OCI-LY1 (cell line): ENCODE data around the gene TMX1.

Experiments used
- H2AFZ ChIP-seq: fragments of 200-600 bp; sonication (generic), shearing (Covaris generic); 2 replicates; pipeline ENCODE4 v1.6.0; 2014; ENCODE audit warnings: antibody characterized with exemption, mild to moderate bottlenecking, low read length
- H3F3A ChIP-seq: fragments of 200-600 bp; sonication (generic), shearing (Covaris generic); 2 replicates; pipeline ENCODE4 v1.6.0; 2014; ENCODE audit warnings: mild to moderate bottlenecking, antibody characterized with exemption, low read length, moderate library complexity; ENCODE audit not compliant: insufficient read depth
- H3K27ac ChIP-seq: fragments of 200-600 bp; sonication (generic); 2 replicates; pipeline ENCODE4 v1.5.1; 2014; ENCODE audit warnings: low read length, mixed run types, mild to moderate bottlenecking, low read depth; ENCODE audit not compliant: poor library complexity, severe bottlenecking
- H3K27me3 ChIP-seq: fragments of 200-600 bp; sonication (generic); 2 replicates; pipeline ENCODE4 v1.6.0; 2014; ENCODE audit warnings: antibody characterized with exemption, mild to moderate bottlenecking, low read length, moderate library complexity; ENCODE audit not compliant: insufficient read depth
- H3K36me3 ChIP-seq: fragments of 200-600 bp; sonication (generic); 2 replicates; pipeline ENCODE4 v1.6.1; 2014; ENCODE audit warnings: mild to moderate bottlenecking, antibody characterized with exemption, low read length, moderate library complexity, mixed read lengths; ENCODE audit not compliant: insufficient read depth
- H3K4me1 ChIP-seq: fragments of 200-600 bp; sonication (generic); 2 replicates; pipeline ENCODE4 v1.5.1; 2014; ENCODE audit warnings: mild to moderate bottlenecking, low read length, moderate library complexity; ENCODE audit not compliant: insufficient read depth, severe bottlenecking
- H3K4me2 ChIP-seq: fragments of 200-600 bp; sonication (generic), shearing (Covaris generic); 2 replicates; pipeline ENCODE4 v1.6.1; 2014; ENCODE audit warnings: low read length
- H3K4me3 ChIP-seq: fragments of 200-600 bp; sonication (generic); 2 replicates; pipeline ENCODE4 v1.5.1; 2014; ENCODE audit warnings: low read length, low read depth, mild to moderate bottlenecking, mixed read lengths; ENCODE audit not compliant: poor library complexity, severe bottlenecking
- H3K79me2 ChIP-seq: fragments of 200-600 bp; shearing (Covaris generic); 2 replicates; pipeline ENCODE4 v1.6.1; 2016; ENCODE audit warnings: mixed run types, low read length, mixed read lengths; ENCODE audit not compliant: insufficient read depth
- H3K9ac ChIP-seq: fragments of 200-600 bp; sonication (generic), shearing (Covaris generic); 2 replicates; pipeline ENCODE4 v1.6.1; 2014; ENCODE audit warnings: mild to moderate bottlenecking, low read length, mixed read lengths
- H3K9me2 ChIP-seq: fragments of 200-600 bp; sonication (generic), shearing (Covaris generic); 2 replicates; pipeline ENCODE4 v1.6.1; 2014; ENCODE audit warnings: low read depth, mild to moderate bottlenecking, low read length, mixed read lengths
- H3K9me3 ChIP-seq: fragments of 200-600 bp; shearing (Covaris generic); 2 replicates; pipeline ENCODE4 v1.6.1; 2014; ENCODE audit warnings: low read length, mixed read lengths
- H4K20me1 ChIP-seq: fragments of 200-600 bp; sonication (generic), shearing (Covaris generic); 2 replicates; pipeline ENCODE4 v1.6.0; 2016; ENCODE audit warnings: mild to moderate bottlenecking, low read length; ENCODE audit not compliant: insufficient read depth
- EZH2 ChIP-seq: fragments of 200-600 bp; sonication (generic), shearing (Covaris generic); IDR thresholded peaks from 2 replicates; pipeline ENCODE4 v1.8.0; 2017; ENCODE audit warnings: borderline replicate concordance, mixed run types, mild to moderate bottlenecking, antibody characterized with exemption, low read length, moderate library complexity, mixed read lengths
- TF ChIP-seq, protein P1 (sequence below): fragments of 200-600 bp; sonication (generic), shearing (Covaris generic); IDR thresholded peaks from 2 replicates; pipeline ENCODE4 v1.5.1; 2017; ENCODE audit warnings: mild to moderate bottlenecking, antibody characterized with exemption, low read length, moderate library complexity, mixed read lengths

The TMX1 gene

DNA sequence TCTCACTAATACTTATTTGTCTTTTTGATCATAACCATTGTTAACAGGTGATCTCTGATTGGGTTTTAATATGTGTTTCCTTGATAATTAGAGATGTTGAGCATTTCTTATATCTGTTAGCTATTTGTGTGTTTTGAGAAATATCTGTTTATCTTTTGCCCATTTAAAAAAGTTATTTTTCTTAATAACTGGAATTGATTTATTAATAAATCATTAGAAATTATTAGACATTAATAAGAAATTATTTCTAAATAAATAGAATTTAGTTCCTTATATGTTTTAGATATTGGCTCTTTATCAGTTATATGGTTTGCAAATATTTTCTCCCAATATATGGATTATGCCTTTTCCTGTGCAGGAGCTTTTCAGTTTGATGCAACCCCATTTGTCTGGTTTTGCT lies 18.7 kb downstream of the TMX1 start:
- TF ChIP-seq EZH2: no peak
- TF ChIP-seq, protein P1, sequence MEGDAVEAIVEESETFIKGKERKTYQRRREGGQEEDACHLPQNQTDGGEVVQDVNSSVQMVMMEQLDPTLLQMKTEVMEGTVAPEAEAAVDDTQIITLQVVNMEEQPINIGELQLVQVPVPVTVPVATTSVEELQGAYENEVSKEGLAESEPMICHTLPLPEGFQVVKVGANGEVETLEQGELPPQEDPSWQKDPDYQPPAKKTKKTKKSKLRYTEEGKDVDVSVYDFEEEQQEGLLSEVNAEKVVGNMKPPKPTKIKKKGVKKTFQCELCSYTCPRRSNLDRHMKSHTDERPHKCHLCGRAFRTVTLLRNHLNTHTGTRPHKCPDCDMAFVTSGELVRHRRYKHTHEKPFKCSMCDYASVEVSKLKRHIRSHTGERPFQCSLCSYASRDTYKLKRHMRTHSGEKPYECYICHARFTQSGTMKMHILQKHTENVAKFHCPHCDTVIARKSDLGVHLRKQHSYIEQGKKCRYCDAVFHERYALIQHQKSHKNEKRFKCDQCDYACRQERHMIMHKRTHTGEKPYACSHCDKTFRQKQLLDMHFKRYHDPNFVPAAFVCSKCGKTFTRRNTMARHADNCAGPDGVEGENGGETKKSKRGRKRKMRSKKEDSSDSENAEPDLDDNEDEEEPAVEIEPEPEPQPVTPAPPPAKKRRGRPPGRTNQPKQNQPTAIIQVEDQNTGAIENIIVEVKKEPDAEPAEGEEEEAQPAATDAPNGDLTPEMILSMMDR: no peak
- H3K4me2 ChIP-seq: no peak overlapping the region
- no peak overlapping the region for H3K9ac ChIP-seq
- H4K20me1 ChIP-seq: no peaks in the 10 kb centered on the region
- H3K27me3 ChIP-seq: no peaks in the 10 kb centered on the region
- H3K9me2 ChIP-seq: no peaks in the 10 kb centered on the region
- no peak overlapping the region for H2AFZ ChIP-seq
- no peaks in the 10 kb centered on the region for H3K9me3 ChIP-seq
- H3K36me3 ChIP-seq: peaks cover 62% of the 10 kb centered on the region
- H3F3A ChIP-seq: no peaks in the 10 kb centered on the region
- H3K4me1 ChIP-seq: no peaks in the 10 kb centered on the region
- no peak overlapping the region for H3K27ac ChIP-seq
- no peak overlapping the region for H3K4me3 ChIP-seq
- H3K79me2 ChIP-seq: no peaks in the 10 kb centered on the region

DNA sequence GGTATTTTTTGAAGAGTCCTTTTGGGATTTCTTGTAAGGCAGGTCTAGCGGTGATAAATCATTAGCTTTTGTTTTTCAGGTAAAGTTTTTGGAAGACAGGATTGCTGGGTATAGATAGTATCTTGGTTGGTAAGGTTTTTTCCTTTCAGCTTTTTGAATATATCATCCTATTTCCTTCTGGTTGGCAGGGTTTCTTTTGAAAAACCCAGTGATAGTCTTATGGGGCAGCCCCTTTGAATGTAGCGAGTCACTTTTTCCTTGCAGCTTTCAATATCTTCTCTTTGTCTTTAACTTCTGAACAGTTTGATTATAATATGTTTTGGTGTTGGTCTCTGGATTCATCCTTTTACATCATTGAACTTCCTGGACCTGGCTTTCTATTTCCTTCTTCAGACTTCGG lies 20.2 kb downstream of the TMX1 start:
- H3K27me3 ChIP-seq: no peaks in the 10 kb centered on the region
- H3K4me1 ChIP-seq: no peaks in the 10 kb centered on the region
- H3K4me2 ChIP-seq: no peak overlapping the region
- no peaks in the 10 kb centered on the region for H3K9me3 ChIP-seq
- H3K79me2 ChIP-seq: no peaks in the 10 kb centered on the region
- no peak overlapping the region for H3K9ac ChIP-seq
- H3K4me3 ChIP-seq: no peak overlapping the region
- H3K36me3 ChIP-seq: peaks cover 53% of the 10 kb centered on the region
- no peaks in the 10 kb centered on the region for H3K9me2 ChIP-seq
- no peak overlapping the region for H3K27ac ChIP-seq
- H3F3A ChIP-seq: no peaks in the 10 kb centered on the region
- TF ChIP-seq, protein P1: no peak
- TF ChIP-seq EZH2: no peak
- H2AFZ ChIP-seq: no peak overlapping the region
- H4K20me1 ChIP-seq: no peaks in the 10 kb centered on the region

DNA sequence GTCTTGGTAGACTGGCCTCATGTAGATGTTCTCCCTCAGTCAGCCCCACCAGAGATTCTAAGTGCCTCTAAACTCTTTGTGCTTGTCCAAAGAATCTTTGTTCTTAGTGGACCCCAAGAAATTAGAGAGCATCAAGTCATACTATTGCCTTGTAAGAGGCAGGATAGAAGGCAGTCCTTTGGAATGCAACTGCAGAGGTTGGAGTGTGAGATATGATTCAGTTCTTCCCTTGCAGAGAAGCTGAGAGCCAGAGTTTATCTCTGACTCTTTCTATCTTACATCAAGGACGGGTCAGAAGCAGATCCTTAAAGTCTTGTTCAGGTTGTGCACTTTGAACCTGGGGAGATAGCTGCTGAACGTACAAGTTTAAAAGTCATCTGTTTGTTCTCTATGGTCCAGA lies 21.1 kb downstream of the TMX1 start:
- no peaks in the 10 kb centered on the region for H3K9me2 ChIP-seq
- no peaks in the 10 kb centered on the region for H3F3A ChIP-seq
- no peak overlapping the region for H3K27ac ChIP-seq
- TF ChIP-seq EZH2: no peak
- TF ChIP-seq, protein P1: no peak
- no peak overlapping the region for H3K9ac ChIP-seq
- H3K4me2 ChIP-seq: no peak overlapping the region
- H3K4me1 ChIP-seq: no peaks in the 10 kb centered on the region
- H4K20me1 ChIP-seq: no peaks in the 10 kb centered on the region
- H2AFZ ChIP-seq: no peak overlapping the region
- no peak overlapping the region for H3K4me3 ChIP-seq
- no peaks in the 10 kb centered on the region for H3K79me2 ChIP-seq
- H3K9me3 ChIP-seq: no peaks in the 10 kb centered on the region
- no peaks in the 10 kb centered on the region for H3K27me3 ChIP-seq
- H3K36me3 ChIP-seq: peaks cover 44% of the 10 kb centered on the region
